ENCODE measurements around the gene TNIP1.

Gene TNIP1

DNA sequence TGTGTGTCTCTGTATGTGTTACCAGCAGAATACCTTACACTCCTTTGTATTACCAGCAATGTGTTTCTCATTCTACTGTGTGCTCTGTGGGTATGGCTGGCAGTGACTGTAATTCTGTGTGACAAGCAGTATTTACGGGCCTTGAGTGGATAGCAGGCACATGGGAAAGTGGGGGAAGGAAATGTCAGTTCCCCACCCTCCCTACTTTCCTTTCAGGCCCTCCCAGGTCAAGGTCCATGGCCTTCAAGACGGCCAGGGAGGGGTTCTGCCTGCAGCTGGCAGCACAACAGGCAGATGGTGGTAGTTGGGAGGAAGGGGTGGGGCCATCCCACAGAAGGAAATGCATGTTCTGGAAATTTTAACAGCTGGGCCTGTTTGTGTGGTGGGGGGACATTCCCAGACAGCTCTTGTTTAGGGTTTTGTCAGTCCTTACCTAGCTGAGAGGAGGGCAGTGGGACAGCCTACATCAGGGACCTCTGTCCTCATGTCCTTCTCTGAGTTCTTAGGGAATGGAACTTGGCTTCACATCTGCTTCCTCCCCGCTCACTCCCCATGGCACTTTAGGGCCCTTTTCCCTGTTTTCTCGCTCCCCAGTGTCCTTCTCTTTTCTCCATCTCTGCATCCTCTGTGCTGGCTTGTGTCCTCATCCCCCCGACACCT lies 14.6 kb upstream of the TNIP1 start:
- ATAC-seq (no peak), DNase-seq (no peak)
- H3K4me3 Mint-ChIP-seq = peak overlapping the region in 1 of 2 donors; percentile 5
- H3K9me3 Mint-ChIP-seq = no peaks in the 10 kb centered on the region
- peak overlapping the region; percentile 10 to 69 for H3K27ac Mint-ChIP-seq
- peaks cover 93% of the 10 kb centered on the region for H3K4me1 Mint-ChIP-seq
- H3K27me3 Mint-ChIP-seq = peaks cover 9% of the 10 kb centered on the region

DNA sequence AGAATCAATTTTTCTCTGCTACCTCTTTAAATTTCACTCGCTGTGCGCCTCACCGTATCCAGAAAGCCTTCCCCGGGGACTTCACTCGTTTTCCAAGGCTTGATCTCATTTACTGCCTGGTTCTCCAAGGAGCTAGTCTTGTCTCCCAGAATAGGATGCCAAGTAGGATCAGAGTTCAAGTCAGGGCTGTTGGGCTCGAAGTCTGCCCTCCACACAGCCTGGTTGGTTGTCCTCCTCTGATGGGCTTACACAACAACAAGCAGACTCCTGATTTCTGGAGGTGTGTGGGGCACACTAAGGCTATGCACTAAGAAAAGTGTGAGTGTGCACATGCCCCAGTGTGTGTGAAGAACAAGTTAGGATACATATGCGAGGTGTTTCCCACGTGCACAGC lies 14.0 kb upstream of the TNIP1 start:
- Mint-ChIP-seq H3K4me1 (peaks cover 87% of the 10 kb centered on the region), H3K27ac (peak overlapping the region in 1 of 2 donors; percentile 3), H3K9me3 (no peaks in the 10 kb centered on the region), H3K4me3 (peak overlapping the region; percentile 61 to 72), H3K27me3 (peaks cover 9% of the 10 kb centered on the region)
- DNase-seq = no peak
- no peak for ATAC-seq

DNA sequence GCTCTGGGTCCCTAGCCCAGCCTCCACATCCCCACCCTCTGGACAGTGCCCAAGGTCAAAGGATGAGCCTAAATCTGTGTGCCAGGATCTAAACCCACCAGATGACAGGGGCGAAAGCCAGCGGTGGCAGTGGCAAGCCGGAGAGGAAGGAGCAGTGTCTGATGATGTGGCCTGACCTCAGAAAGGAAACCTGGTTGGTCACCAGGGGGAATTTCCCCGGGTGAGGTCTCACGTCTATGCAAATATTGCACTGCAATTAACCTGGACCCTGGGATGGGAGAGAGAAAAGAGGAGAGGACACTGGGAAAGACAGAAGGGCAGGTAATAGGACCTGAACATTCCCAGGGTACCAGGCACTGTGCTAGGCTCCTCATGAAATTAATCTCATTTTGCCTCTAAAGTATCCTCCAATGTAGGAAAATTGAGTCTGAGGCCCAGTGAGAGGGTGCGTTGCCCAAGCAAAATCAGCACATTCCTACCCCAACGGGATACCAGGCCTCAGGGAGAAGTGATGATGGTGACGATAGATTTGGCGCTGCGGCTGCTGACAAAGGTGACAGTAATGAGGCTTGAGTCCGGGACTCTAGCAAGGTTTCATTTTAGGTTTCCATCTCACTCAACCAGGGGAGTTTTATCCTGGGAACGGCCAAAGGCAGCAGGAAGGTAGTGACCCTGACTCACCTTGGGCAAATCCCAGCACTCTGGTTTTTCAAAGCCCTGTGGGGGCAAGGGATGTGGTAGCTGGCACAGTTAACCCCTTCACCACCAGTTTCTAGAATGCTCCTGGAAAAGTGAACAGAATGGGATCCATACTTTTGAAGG lies 13.4 kb upstream of the TNIP1 start:
- Mint-ChIP-seq H3K4me3 (peak overlapping the region; percentile 61 to 72), H3K27ac (peak overlapping the region in 1 of 2 donors; percentile 89), H3K27me3 (peaks cover 9% of the 10 kb centered on the region), H3K9me3 (no peaks in the 10 kb centered on the region), H3K4me1 (peaks cover 81% of the 10 kb centered on the region)
- peak; percentile 60 to 77 for DNase-seq
- ATAC-seq = peak; percentile 86

DNA sequence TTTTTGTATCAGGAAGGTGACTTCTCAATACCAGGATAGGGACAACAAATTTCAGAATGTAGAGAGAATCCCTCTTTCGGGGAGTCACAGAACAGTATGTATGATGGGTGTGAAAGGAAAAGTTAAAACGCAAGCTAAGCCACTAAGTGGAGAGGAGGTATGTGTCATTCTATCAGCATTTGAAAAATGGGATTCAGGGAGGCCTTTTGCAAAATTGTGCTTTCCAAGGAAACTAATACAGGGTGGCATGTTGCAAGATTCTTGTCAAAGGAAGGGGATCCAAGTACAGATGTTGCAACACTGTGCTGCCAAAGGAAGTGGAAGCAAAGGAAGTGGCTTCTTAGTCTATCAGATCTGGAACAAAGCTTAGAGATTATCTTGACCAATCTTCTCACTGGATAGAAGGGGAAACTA lies 12.6 kb upstream of the TNIP1 start:
- Mint-ChIP-seq H3K27me3 (peaks cover 9% of the 10 kb centered on the region), H3K9me3 (no peaks in the 10 kb centered on the region), H3K4me3 (peak overlapping the region; percentile 60 to 72), H3K4me1 (peaks cover 79% of the 10 kb centered on the region), H3K27ac (peak overlapping the region in 1 of 2 donors; percentile 89)
- ATAC-seq = peak; percentile 24
- no peak for DNase-seq

DNA sequence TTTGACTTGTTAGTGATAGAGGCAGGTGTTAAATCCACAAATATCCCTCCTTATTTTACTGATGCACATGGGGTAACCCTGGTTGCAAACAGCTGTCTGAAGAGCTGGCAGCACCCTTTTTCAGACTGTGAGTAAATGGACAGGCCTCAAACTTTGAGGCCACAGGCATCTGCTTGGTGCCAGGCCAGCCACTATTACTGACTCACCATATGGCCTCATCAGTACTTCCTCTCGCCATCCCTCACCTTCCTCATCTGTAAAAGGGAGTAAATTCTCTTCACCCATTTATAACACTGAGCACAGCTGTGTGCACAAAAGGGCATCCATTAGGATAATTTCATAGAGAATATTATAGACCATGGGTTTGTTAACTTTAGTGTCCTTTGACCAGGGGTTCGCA lies 11.9 kb upstream of the TNIP1 start:
- Mint-ChIP-seq H3K27ac (no peak overlapping the region), H3K4me1 (peaks cover 77% of the 10 kb centered on the region), H3K4me3 (no peak overlapping the region), H3K27me3 (peaks cover 9% of the 10 kb centered on the region), H3K9me3 (no peaks in the 10 kb centered on the region)
- ATAC-seq (no peak), DNase-seq (no peak)

DNA sequence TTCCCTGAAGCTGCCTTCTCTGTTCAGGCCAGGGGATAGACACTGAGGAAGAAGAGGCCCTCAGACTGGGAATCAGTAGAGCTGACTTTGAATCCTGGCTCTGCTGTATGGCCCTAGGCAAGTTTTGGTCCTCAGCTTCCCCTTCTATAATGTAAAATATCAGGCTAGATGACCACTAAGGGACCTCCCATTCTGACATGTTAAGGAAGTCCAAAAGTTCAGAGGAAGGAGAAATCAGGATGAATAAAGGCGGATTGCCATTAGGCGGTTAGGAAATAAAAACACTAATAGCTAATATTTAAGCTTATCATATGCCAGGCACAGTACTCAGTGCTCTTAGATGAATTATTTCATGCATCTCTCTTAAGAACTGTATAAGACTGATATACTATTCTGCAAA lies 8.9 kb upstream of the TNIP1 start:
- Mint-ChIP-seq H3K27me3 (peaks cover 9% of the 10 kb centered on the region), H3K4me1 (peaks cover 76% of the 10 kb centered on the region), H3K27ac (no peak overlapping the region), H3K9me3 (no peaks in the 10 kb centered on the region), H3K4me3 (no peak overlapping the region)
- no peak for DNase-seq
- no peak for ATAC-seq

DNA sequence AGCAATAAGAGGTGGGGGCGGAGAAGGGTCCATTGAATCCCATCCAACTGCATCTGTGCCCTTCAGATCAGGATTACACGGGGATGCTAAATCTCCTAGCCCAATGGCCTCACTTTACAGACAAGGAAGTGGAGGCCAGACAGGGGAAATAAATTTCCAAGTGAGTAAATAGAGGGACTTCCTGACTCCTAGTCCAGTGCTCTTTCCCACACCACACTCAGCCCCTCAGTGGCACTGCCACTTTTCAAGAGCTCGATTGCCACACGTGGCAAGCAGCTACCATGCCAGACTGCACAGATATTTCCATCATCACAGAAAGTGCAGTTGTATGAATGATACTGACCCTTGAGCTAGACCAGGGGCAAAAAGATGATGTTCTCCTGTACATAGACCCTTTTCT lies 8.2 kb upstream of the TNIP1 start:
- Mint-ChIP-seq H3K27me3 (peaks cover 9% of the 10 kb centered on the region), H3K4me3 (no peak overlapping the region), H3K27ac (no peak overlapping the region), H3K9me3 (no peaks in the 10 kb centered on the region), H3K4me1 (peaks cover 76% of the 10 kb centered on the region)
- ATAC-seq (no peak), DNase-seq (no peak)

DNA sequence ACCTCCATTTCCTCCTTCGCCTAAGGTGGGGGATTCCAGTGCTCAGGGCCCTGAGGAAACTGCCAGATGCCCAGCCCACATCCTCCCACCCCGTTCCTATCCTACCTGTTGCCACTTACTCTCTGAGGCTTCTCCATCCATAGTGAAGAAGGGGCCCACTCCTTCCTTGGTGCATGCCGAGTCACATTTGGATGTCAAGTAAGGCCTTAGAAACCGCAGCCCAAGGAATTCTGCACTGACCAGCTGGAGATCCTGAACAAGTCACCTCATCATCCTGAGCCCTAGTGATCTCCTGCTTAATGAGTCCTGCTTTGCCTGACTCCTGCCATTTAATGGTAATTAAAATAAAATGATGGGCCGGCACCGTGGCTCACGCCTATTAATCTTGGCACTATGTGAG lies 6.7 kb upstream of the TNIP1 start:
- peak overlapping the region in 1 of 2 donors; percentile 54 for H3K27ac Mint-ChIP-seq
- peak overlapping the region; percentile 71 to 72 for H3K4me3 Mint-ChIP-seq
- no peaks in the 10 kb centered on the region for H3K9me3 Mint-ChIP-seq
- no peak for DNase-seq
- peak; percentile 11 for ATAC-seq
- peaks cover 9% of the 10 kb centered on the region for H3K27me3 Mint-ChIP-seq
- peaks cover 76% of the 10 kb centered on the region for H3K4me1 Mint-ChIP-seq

DNA sequence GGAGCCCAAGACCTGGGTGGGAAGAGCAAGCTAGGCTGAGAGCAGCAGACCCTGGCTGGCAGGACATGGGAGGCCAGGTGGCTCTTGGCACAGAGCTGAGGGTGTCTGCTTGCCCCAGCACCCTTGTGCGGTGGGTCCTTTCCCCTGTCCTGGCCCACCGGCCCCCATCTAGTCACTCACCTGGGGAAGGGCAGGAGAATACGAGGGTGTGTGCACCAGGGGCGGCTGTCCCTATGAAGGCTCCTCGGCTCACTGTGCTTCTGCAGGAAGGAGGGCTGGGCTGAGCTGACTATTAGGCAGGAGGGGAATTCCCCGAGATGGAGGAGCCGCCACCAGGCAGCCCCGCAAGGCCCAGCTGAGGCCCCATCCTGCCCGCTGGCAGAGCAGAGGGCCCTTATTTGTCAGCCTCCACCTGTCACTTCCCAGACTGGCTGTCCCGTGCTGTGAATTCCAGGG lies 6.1 kb upstream of the TNIP1 start:
- H3K27me3 Mint-ChIP-seq = peaks cover 9% of the 10 kb centered on the region
- DNase-seq (peak; percentile 65 to 74), ATAC-seq (peak; percentile 92)
- peak overlapping the region; percentile 71 to 72 for H3K4me3 Mint-ChIP-seq
- peaks cover 77% of the 10 kb centered on the region for H3K4me1 Mint-ChIP-seq
- peak overlapping the region in 1 of 2 donors; percentile 54 for H3K27ac Mint-ChIP-seq
- H3K9me3 Mint-ChIP-seq = no peaks in the 10 kb centered on the region

DNA sequence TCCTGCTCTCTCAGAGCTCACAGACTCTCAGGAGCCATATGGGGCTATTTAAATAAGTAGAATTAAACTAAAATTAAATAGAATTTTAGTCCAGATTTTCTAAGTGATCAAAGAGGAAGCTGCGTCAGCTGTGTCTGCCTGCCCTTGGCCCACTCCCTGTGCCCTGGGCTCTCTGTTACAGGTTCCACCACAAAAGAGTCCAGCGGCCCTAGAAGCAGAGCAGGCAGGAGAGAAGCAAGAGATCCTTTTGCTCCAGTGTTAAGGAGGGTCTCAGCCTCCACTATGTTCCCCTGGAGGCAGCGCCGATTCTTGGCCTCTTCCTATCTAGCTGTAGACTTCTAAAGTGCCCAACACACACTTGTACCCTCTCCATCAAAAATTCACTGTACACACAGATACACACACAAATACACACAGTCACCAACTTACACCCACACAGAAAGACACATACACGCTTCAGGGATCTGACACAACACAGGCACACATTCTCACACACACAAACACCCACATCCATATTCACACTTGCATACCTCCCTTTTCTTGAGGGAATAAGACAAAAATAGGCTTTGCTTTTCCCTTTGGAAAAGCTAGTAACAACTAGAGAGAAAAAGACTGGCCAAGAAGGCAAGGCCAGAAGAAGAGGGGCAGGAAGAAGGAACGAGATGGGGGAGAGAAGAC lies 5.5 kb upstream of the TNIP1 start:
- Mint-ChIP-seq H3K4me1 (peaks cover 71% of the 10 kb centered on the region), H3K27ac (peak overlapping the region; percentile 32 to 75), H3K27me3 (peaks cover 3% of the 10 kb centered on the region), H3K4me3 (peak overlapping the region; percentile 74), H3K9me3 (no peaks in the 10 kb centered on the region)
- no peak for DNase-seq
- no peak for ATAC-seq

DNA sequence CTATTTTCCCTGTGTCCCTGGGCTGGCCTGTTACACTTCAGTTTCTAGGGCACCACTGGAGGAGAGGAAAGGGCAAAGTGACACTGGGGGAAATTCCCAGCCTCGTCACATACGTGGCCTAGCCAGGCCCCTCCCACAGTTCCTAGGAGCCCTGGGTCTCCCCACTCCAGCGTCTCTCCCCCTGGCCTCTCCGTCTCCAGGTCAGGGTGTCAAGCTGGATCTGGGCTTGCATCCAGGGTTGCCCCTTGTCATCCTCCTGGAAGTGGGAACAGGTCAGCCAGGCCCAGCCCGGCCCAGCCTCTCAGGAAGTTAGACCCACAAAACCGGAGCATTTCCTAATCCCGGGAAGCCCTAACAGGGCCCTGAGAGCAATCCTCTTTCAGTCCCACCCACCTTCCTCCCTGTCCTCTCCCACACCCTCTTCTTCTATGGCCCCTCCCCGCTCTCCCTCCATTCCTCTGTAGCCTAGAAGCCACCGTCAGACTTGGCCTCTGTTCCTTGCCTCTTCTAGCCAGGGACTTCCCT lies 4.7 kb upstream of the TNIP1 start:
- H3K9me3 Mint-ChIP-seq = no peaks in the 10 kb centered on the region
- peak overlapping the region; percentile 74 for H3K4me3 Mint-ChIP-seq
- H3K27me3 Mint-ChIP-seq = no peaks in the 10 kb centered on the region
- H3K27ac Mint-ChIP-seq = peak overlapping the region in 1 of 2 donors; percentile 75
- H3K4me1 Mint-ChIP-seq = peaks cover 68% of the 10 kb centered on the region
- ATAC-seq (no peak), DNase-seq (no peak)

DNA sequence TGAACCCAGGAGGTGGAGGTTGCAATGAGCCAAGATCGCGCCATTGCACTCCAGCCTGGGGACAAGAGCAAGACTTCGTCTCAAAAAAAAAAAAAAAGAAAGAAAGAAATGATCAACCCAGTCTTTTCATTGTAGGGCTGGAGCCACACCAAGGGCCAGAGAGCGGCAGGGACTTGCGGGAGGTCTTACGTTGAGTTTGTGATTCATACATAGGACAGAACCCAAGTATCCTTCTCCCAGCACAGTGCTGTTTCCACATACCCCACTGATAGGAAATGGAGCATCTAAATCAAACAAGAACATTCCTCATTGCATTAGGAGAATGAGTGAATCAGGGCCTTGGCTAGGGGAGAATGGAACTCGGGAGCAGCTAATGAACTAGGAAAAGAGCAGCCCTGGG lies 3.5 kb upstream of the TNIP1 start:
- H3K4me1 Mint-ChIP-seq = peaks cover 76% of the 10 kb centered on the region
- no peak for DNase-seq
- H3K9me3 Mint-ChIP-seq = no peaks in the 10 kb centered on the region
- H3K27ac Mint-ChIP-seq = no peak overlapping the region
- H3K4me3 Mint-ChIP-seq = peak overlapping the region in 1 of 2 donors; percentile 24
- no peaks in the 10 kb centered on the region for H3K27me3 Mint-ChIP-seq
- ATAC-seq = no peak

DNA sequence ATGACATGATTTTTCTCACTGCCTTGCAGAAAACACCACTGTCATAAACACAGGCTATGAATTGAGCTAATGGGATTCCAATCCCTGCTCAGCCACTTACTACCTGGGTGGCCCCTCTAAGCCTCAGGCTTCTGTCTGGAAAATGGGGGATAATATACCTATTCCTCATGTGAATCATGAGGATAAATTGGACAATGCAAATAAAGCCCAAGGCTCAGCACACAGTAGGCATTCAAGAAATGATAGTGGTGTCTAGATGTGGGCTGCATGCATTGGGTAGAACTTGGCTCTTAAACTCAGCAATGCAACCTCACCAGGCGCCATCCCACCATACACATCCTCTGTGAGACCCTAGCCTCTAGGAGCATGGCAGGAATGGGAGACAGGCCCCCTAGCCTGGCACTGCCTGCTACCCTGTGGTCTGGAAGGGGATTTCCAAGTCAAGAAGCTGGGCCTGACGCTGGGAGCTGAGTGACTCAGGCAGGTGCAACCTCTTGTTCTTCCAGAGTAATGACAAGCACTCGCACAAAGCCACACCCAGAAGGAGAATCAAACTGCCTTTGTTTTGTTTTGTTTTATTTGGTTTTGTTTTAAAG lies 2.3 kb upstream of the TNIP1 start:
- H3K27ac Mint-ChIP-seq = peak overlapping the region in 1 of 2 donors; percentile 47

DNA sequence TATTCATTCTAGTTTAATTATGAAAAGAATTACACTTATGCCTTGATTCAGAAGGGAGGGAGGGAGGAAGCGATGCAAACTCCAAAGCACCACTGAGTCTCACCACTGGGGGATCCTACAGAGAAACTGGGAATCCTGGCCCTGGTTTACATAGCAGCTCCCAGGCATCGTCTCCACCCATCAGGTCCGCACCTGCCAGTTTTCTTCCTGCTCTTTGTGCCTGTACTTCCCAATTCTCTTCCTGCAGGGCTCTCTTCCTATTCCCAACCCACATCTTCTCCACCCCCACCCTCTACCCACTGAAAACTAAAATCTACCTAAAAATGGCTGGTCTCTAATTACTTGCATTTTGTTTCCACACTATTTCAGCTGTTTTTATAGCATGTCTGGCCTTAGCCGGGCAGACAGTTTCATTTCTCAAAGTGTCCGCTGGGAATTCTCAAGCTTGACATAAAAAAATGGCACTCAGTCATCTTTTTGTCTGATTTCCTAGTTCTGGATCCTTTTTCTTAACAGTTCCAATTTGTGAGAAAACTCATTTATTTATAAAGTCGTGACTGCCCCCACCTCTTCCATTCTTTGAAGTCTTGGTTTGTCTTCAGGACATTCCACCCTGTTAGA lies 1.6 kb upstream of the TNIP1 start:
- Mint-ChIP-seq H3K4me3 (peak overlapping the region; percentile 89 to 91), H3K27me3 (no peaks in the 10 kb centered on the region), H3K4me1 (peaks cover 81% of the 10 kb centered on the region), H3K9me3 (no peaks in the 10 kb centered on the region), H3K27ac (no peak overlapping the region)
- DNase-seq = no peak
- ATAC-seq = no peak

More for the DNA sequence above, 2.3 kb upstream of the TNIP1 start:
- Mint-ChIP-seq H3K4me1 (peaks cover 78% of the 10 kb centered on the region), H3K4me3 (peak overlapping the region; percentile 89 to 91), H3K27me3 (no peaks in the 10 kb centered on the region), H3K9me3 (no peaks in the 10 kb centered on the region)
- DNase-seq = peak; percentile 42 to 72
- peak; percentile 25 for ATAC-seq
